GM10248 (cell line): Measurements from ENCODE around the gene THRSP.
"Not testable (repeated sequence)": the region's sequence is repeated elsewhere in the genome, so short reads cannot be mapped to it uniquely, and the experiment has no call there.

Experiments
- CTCF ChIA-PET: fragments of 300-600 bp; sonication (Branson Sonifier 250); formaldehyde crosslinking; extraction: SDS; loops from one replicate; lab custom pipeline; 2021; ENCODE audit warnings: antibody characterized with exemption; lab: Yijun Ruan, JAX
- POLR2A ChIA-PET: fragments of 350-650 bp; sonication (Branson Sonifier 250); formaldehyde crosslinking; extraction: SDS; loops from one replicate; lab custom pipeline; 2020; ENCODE audit warnings: antibody characterized with exemption; lab: Yijun Ruan, JAX
- DNase-seq: peaks from one replicate; pipeline ENCODE4 v3.0.0; 2012; ENCODE audit errors: extremely low spot score
- CTCF ChIP-seq: IDR thresholded peaks from 2 replicates; pipeline ENCODE4 v1.5.1; 2012; ENCODE audit warnings: mild to moderate bottlenecking, low read depth; ENCODE audit errors: extremely low read depth, missing control alignments, control extremely low read depth

THRSP gene

GRCh38 chr11:78082146-78082545 lies 18.5 kb downstream of the THRSP start:
- no peak for DNase-seq
- ChIA-PET POLR2A (no interaction called here), CTCF (interaction anchor here (1.2 kb wide), 1 partner anchor 36 kb away, joined by 3 read pairs; no protein-coding TSS in a partner anchor)
- no peak for TF ChIP-seq CTCF

- ChIA-PET CTCF (interaction anchor here (1.2 kb wide), 1 partner anchor 37 kb away, joined by 3 read pairs; no protein-coding TSS in a partner anchor), POLR2A (no interaction called here)
- no peak for TF ChIP-seq CTCF
- DNase-seq = no peak
Observed at GRCh38 chr11:78083021-78083420, 19.4 kb downstream of the THRSP start.

- DNase-seq, CTCF ChIA-PET, POLR2A ChIA-PET: not testable (repeated sequence)
Observed at GRCh38 chr11:78084506-78084905, 20.8 kb downstream of the THRSP start.

- ChIA-PET POLR2A (no interaction called here), CTCF (no interaction called here)
- no peak for DNase-seq
- TF ChIP-seq CTCF = no peak
Observed at GRCh38 chr11:78085972-78086371, 22.3 kb downstream of the THRSP start.

- POLR2A ChIA-PET, DNase-seq: not testable (repeated sequence)
- CTCF ChIA-PET = interaction anchor here (1.5 kb wide), 1 partner anchor 83 kb away, joined by 3 read pairs; no protein-coding TSS in a partner anchor
Observed at GRCh38 chr11:78086521-78087074, 22.9 kb downstream of the THRSP start.

GRCh38 chr11:78094250-78094649 lies 30.6 kb downstream of the THRSP start:
- no peak for DNase-seq
- ChIA-PET CTCF (interaction anchor here (0.9 kb wide), 1 partner anchor 24 kb away, joined by 3 read pairs; no protein-coding TSS in a partner anchor), POLR2A (no interaction called here)
- no peak for TF ChIP-seq CTCF

GRCh38 chr11:78097666-78098385 lies 34.2 kb downstream of the THRSP start:
- POLR2A ChIA-PET = no interaction called here
- no peak for TF ChIP-seq CTCF
- CTCF ChIA-PET = interaction anchor here (1.0 kb wide), 1 partner anchor 20 kb away, joined by 3 read pairs; no protein-coding TSS in a partner anchor
- DNase-seq = no peak

- POLR2A ChIA-PET = no interaction called here
- no peak for TF ChIP-seq CTCF
- CTCF ChIA-PET = no interaction called here
- DNase-seq = no peak
Observed at GRCh38 chr11:78099666-78100065, 36.0 kb downstream of the THRSP start.
